Endothelial cell (in vitro differentiated cells): Measurements from ENCODE around the gene MADD. TPM values are rescaled to one million over a fixed set of nuclear protein-coding genes. Genes with fewer than 3 reads are reported as not detected.

Source experiments
- DNase-seq: peaks from one replicate; pipeline ENCODE4 v3.0.0; 2021; ENCODE audit warnings: low spot score
- H3K27ac Mint-ChIP-seq: one replicate; pipeline ENCODE4 v1.8.0; 2021; ENCODE audit warnings: mixed read lengths, inconsistent platforms; ENCODE audit not compliant: unreplicated experiment
- H3K27me3 Mint-ChIP-seq: one replicate; pipeline ENCODE4 v1.8.0; 2021; ENCODE audit warnings: mild to moderate bottlenecking, moderate library complexity, mixed read lengths, inconsistent platforms; ENCODE audit not compliant: unreplicated experiment
- H3K36me3 Mint-ChIP-seq: one replicate; pipeline ENCODE4 v1.8.0; 2021; ENCODE audit warnings: mild to moderate bottlenecking, low read depth, mixed read lengths, inconsistent platforms; ENCODE audit not compliant: unreplicated experiment
- H3K4me1 Mint-ChIP-seq: one replicate; pipeline ENCODE4 v1.8.0; 2021; ENCODE audit warnings: mild to moderate bottlenecking, mixed read lengths, inconsistent platforms; ENCODE audit not compliant: unreplicated experiment
- H3K4me3 Mint-ChIP-seq: one replicate; pipeline ENCODE4 v1.8.0; 2021; ENCODE audit warnings: mild to moderate bottlenecking, mixed read lengths, inconsistent platforms; ENCODE audit not compliant: unreplicated experiment
- H3K9me3 Mint-ChIP-seq: one replicate; pipeline ENCODE4 v1.8.0; 2021; ENCODE audit warnings: mixed read lengths, inconsistent platforms; ENCODE audit not compliant: unreplicated experiment
- CTCF ChIP-seq: fragments of 200-600 bp; sonication (generic); IDR thresholded peaks from one replicate; pipeline ENCODE4 v1.5.0; 2021; ENCODE audit warnings: antibody characterized with exemption; ENCODE audit not compliant: unreplicated experiment
- total RNA-seq: library from RNA; stranded (reverse); fragmentation: NEBNext Ultra II Directional; extraction: Animal tissue kit (Norgen Biotek cat#: 25700); gene quantifications from one replicate; pipeline ENCODE4 v1.2.1, GENCODE V29; 2021; ENCODE audit not compliant: unreplicated experiment

MADD gene
- total RNA-seq, 1 donor from 2014 or later: 61.2 TPM

- TF ChIP-seq CTCF: no peak
Observed at GRCh38 chr11:47337229-47337924, 67.4 kb downstream of the MADD start.

GRCh38 chr11:47338396-47339241 is 68.7 kb downstream of the MADD start:
- Mint-ChIP-seq H3K27ac (no peak overlapping the region), H3K36me3 (no peaks in the 10 kb centered on the region), H3K9me3 (no peaks in the 10 kb centered on the region), H3K4me3 (no peak overlapping the region), H3K27me3 (peaks cover 19% of the 10 kb centered on the region), H3K4me1 (no peaks in the 10 kb centered on the region)
- TF ChIP-seq CTCF: no peak
- DNase-seq: no peak

More at GRCh38 chr11:47337229-47337924, 67.4 kb downstream of the MADD start:
- H3K36me3 Mint-ChIP-seq: no peaks in the 10 kb centered on the region
- no peaks in the 10 kb centered on the region for H3K9me3 Mint-ChIP-seq
- no peak for DNase-seq
- H3K27me3 Mint-ChIP-seq: peaks cover 19% of the 10 kb centered on the region
- no peaks in the 10 kb centered on the region for H3K4me1 Mint-ChIP-seq
- H3K4me3 Mint-ChIP-seq: no peak overlapping the region
- no peak overlapping the region for H3K27ac Mint-ChIP-seq

- H3K4me1 Mint-ChIP-seq: no peaks in the 10 kb centered on the region
- no peak for TF ChIP-seq CTCF
- H3K27ac Mint-ChIP-seq: no peak overlapping the region
- no peak overlapping the region for H3K4me3 Mint-ChIP-seq
- H3K36me3 Mint-ChIP-seq: no peaks in the 10 kb centered on the region
- DNase-seq: no peak
- no peaks in the 10 kb centered on the region for H3K9me3 Mint-ChIP-seq
- peaks cover 21% of the 10 kb centered on the region for H3K27me3 Mint-ChIP-seq
Observed at GRCh38 chr11:47340010-47340409, 70.1 kb downstream of the MADD start.

GRCh38 chr11:47340980-47341775 is 71.2 kb downstream of the MADD start:
- Mint-ChIP-seq H3K27ac (no peak overlapping the region), H3K9me3 (no peaks in the 10 kb centered on the region), H3K4me1 (no peaks in the 10 kb centered on the region), H3K4me3 (no peak overlapping the region), H3K27me3 (peaks cover 21% of the 10 kb centered on the region), H3K36me3 (no peaks in the 10 kb centered on the region)
- no peak for TF ChIP-seq CTCF
- no peak for DNase-seq
